MG63 (cell line): ENCODE results near the gene GBGT1. TPM values are rescaled to one million over a fixed set of nuclear protein-coding genes. Genes with fewer than 3 reads are reported as not detected.
A peak's percentile ranks its signal among the peaks of the same experiment; 100 is the strongest.

Source experiments
- DNase-seq: peaks from one replicate; pipeline ENCODE4 v3.0.0-alpha.2; 2020
- H3K27me3 ChIP-seq: fragments of 250-450 bp; sonication (Bioruptor Pico); 2 replicates; pipeline ENCODE4 v1.5.1; 2020; ENCODE audit warnings: mild to moderate bottlenecking, moderate library complexity
- H3K36me3 ChIP-seq: fragments of 250-450 bp; sonication (Bioruptor Pico); 2 replicates; pipeline ENCODE4 v1.5.1; 2020; ENCODE audit warnings: mild to moderate bottlenecking, moderate library complexity
- H3K4me3 ChIP-seq: fragments of 250-450 bp; sonication (Bioruptor Pico); 2 replicates; pipeline ENCODE4 v1.5.1; 2020; ENCODE audit warnings: mild to moderate bottlenecking, moderate library complexity
- H3K9me3 ChIP-seq: fragments of 250-450 bp; sonication (Bioruptor Pico); 2 replicates; pipeline ENCODE4 v1.5.1; 2020; ENCODE audit warnings: mild to moderate bottlenecking, moderate library complexity
- total RNA-seq: library from RNA; depleted of rRNA; stranded (reverse); fragments of >200 nt; shearing (Covaris generic); gene quantifications from 2 replicates; pipeline ENCODE4 v1.2.3, GENCODE V29; 2014; ENCODE audit warnings: low replicate concordance

The GBGT1 gene
- total RNA-seq, 1 experiment from 2014 or later = 7.6 TPM

GRCh38 chr9:133202145-133202513 lies 38.4 kb upstream of the GBGT1 start:
- Histone ChIP-seq H3K36me3 (no peaks in the 10 kb centered on the region), H3K4me3 (no peak overlapping the region), H3K27me3 (no peaks in the 10 kb centered on the region), H3K9me3 (no peaks in the 10 kb centered on the region)
- no peak for DNase-seq

- no peaks in the 10 kb centered on the region for H3K27me3 ChIP-seq
- H3K9me3 ChIP-seq = no peaks in the 10 kb centered on the region
- H3K36me3 ChIP-seq = no peaks in the 10 kb centered on the region
- H3K4me3 ChIP-seq = no peak overlapping the region
- DNase-seq = no peak
Observed at GRCh38 chr9:133201424-133202144, 37.9 kb upstream of the GBGT1 start.

GRCh38 chr9:133200631-133201030 lies 36.9 kb upstream of the GBGT1 start:
- no peak overlapping the region; the same call in 1 of the 2 replicates for H3K4me3 ChIP-seq
- no peaks in the 10 kb centered on the region for H3K36me3 ChIP-seq
- no peak for DNase-seq
- no peaks in the 10 kb centered on the region for H3K27me3 ChIP-seq
- H3K9me3 ChIP-seq = no peaks in the 10 kb centered on the region

DNA sequence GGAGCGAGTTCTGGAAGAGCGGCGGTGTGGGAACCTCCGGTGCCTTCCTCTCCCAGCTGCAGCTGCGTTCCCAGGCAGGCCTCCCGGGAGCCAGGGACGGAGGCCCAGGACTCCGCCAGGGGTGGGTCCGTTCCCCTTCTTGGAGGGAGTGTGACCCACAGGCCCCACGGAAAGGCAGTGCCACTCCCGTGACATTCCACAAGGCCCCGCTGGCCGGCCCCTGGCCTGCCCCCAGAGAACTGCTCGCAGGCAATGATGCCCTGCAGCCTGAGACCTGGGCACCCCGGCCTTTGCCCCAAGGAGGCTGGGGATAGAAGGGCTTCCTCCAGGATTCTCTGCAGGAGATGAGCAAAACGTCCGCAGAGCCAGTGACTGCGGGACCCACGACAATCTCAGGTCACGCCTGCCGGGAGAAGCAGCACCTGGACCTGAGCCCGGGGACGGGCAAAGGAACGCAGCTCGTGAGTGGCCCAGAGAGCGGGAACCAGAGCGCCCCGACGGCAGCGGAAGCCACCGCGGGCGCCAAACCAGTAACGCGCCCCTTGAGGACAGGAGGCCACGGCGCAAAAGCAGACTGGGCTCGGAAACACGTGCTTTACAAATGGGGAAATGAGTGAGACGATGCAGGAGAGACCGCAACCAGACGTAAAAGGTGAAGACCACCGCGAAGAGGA lies 36.1 kb upstream of the GBGT1 start:
- Histone ChIP-seq H3K9me3 (peaks cover 4% of the 10 kb centered on the region), H3K27me3 (no peaks in the 10 kb centered on the region), H3K4me3 (peak overlapping the region; percentile 64), H3K36me3 (no peaks in the 10 kb centered on the region)
- DNase-seq = peak; percentile 84

- no peak for DNase-seq
- H3K36me3 ChIP-seq = no peaks in the 10 kb centered on the region
- peaks cover 4% of the 10 kb centered on the region for H3K9me3 ChIP-seq
- no peak overlapping the region for H3K4me3 ChIP-seq
- no peaks in the 10 kb centered on the region for H3K27me3 ChIP-seq
Observed at GRCh38 chr9:133195029-133195428, 31.3 kb upstream of the GBGT1 start.

GRCh38 chr9:133194597-133194996 lies 30.9 kb upstream of the GBGT1 start:
- peaks cover 4% of the 10 kb centered on the region for H3K9me3 ChIP-seq
- H3K36me3 ChIP-seq = no peaks in the 10 kb centered on the region
- DNase-seq = no peak
- no peak overlapping the region for H3K4me3 ChIP-seq
- no peaks in the 10 kb centered on the region for H3K27me3 ChIP-seq

DNA sequence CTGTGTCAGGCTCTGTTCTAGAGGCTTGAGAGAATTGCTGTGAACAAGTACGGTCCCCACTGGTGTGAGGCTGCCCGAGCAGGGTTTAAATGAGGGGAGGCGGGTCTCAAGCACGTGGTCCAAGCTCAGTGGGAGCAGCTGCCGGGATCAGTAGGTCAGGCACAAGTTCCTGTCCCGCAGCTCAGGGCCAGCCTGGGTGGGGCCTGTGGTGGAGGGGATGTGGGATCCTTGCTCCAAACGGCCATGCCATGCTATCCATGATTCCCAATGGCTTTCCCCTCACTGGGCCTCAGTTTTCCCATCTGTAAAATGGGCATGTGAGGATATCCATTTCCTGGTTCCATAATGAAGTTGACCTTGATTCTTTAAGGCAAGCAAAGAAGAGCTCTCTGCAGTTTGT lies 28.3 kb upstream of the GBGT1 start:
- H3K27me3 ChIP-seq = no peaks in the 10 kb centered on the region
- H3K4me3 ChIP-seq = no peak overlapping the region
- no peak for DNase-seq
- H3K36me3 ChIP-seq = no peaks in the 10 kb centered on the region
- H3K9me3 ChIP-seq = peaks cover 4% of the 10 kb centered on the region

DNA sequence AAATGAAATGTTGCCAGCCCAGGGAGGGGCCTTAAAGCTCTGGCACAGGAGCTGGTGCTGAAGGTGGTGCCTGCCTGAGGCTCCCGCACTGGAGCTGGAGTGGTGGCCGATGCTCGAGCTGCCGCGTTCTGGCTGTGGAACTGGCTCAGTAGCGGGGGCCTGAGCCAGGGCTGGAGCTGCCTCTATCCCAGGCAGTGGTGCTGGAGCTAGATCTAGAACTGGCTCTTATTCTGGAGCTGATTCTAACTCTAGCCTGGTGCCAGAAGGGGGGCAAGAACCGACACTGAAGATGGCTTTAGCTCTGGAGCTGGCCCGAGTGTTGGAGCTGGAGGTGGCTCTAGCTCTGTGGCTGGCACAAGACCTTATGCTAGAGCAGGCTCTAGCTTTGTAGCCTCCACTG lies 26.1 kb upstream of the GBGT1 start:
- Histone ChIP-seq H3K9me3 (no peaks in the 10 kb centered on the region; the same call in 1 of the 2 replicates), H3K4me3 (no peak overlapping the region), H3K27me3 (no peaks in the 10 kb centered on the region), H3K36me3 (no peaks in the 10 kb centered on the region)
- DNase-seq = no peak

DNA sequence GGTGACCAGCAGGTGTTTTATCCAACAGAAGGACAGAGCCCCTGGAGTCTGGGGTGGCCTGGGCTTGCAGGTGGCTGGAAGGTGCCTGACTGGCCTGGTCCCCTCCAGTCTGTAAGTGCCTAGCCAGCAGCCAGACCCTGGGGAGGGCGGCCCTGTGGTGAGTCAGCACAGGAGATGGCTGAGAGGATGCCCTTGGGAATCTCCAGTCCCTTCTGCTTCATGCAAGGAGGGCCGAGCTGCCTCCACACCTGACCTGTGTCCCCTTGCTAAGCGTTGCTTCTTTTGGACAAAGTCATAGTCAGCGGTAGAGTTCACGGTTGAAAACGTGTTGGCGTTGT lies 25.1 kb upstream of the GBGT1 start:
- no peaks in the 10 kb centered on the region for H3K9me3 ChIP-seq
- H3K4me3 ChIP-seq = no peak overlapping the region
- no peak for DNase-seq
- no peaks in the 10 kb centered on the region for H3K36me3 ChIP-seq
- no peaks in the 10 kb centered on the region for H3K27me3 ChIP-seq

DNA sequence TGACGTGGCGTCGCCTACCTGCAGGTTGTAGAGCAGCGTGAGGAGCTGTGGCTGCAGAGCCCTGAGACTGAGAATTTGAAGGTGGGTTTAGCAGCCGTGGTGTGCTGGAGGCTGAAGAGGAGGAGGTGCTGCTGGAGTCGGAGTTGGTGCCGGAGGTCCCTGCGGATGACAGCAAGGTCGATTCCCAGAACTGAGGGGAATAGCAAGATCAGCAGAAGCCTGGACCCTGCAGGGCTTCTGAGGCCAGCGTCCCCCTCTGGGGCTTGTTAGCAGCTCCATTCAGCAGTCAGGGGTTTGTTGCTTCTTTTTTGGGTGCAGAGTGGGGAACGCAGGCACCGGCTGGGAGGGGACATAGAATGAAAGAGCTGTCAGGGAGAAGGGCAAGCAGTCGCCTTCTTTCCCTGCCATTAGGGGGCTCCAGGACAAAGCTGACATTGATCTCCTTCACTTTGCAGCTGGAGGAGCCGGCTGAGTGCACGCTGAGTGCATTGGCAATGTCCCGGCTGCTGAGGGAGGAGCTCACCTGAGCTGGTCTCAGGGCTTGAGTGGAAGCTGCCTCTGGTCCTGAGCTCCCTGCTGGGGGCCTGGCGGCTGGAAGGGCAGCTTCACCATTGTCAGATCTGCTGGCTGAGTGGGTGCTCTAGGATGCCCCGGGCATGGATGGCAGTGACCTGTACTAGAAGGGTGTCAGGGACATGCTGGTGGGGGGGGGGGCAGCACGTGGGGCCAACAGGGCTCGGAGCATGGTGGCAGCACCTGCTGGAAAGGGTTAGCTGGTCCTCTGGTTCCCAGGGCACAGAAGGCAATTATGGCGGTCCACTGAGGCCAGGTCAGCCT lies 24.5 kb upstream of the GBGT1 start:
- Histone ChIP-seq H3K4me3 (no peak overlapping the region), H3K9me3 (no peaks in the 10 kb centered on the region), H3K36me3 (no peaks in the 10 kb centered on the region), H3K27me3 (no peaks in the 10 kb centered on the region)
- no peak for DNase-seq

DNA sequence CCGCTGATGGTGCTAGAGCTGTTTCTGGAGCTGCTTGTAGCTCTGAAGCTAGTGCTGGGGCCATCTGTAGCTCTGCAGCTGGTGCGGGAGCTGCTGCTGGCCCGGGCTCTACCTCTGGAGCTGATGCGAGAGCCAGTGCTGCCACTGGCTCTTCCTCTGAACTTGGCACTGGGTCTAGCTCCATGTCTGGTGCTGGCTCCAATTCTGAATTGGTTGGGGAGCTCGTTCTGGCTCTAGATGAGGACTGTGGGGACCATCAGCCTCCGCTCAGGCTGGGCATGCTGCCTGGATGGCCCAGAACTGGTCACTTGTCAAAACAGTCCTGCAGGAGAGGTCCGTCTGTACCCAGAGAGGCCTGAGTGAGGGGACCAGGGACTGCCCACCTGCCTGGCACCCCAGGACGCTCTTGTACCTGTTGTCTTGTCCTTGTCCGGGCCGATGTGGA lies 23.9 kb upstream of the GBGT1 start:
- Histone ChIP-seq H3K27me3 (no peaks in the 10 kb centered on the region), H3K9me3 (no peaks in the 10 kb centered on the region), H3K36me3 (no peaks in the 10 kb centered on the region), H3K4me3 (no peak overlapping the region)
- no peak for DNase-seq

DNA sequence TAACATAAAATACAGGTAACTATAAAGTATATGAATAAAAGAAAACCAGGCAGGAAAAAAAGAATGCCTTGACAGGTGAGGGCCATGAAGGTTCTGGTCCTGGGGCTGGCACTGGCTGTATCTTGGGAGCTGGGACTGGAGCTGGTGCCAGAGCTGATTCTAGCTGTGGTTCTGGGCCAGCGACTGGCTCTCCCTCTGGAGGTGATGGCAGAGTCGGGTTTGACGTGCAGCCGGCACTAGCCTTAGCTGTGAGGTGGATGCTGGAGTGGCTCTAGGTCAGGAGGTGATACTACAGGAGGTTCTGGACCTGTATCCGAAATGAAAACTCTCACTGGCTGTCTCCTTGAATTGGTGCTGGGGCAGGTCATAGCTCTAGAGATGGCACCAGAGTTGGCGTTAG lies 23.0 kb upstream of the GBGT1 start:
- Histone ChIP-seq H3K4me3 (no peak overlapping the region), H3K27me3 (no peaks in the 10 kb centered on the region)
- DNase-seq = no peak

GRCh38 chr9:133184971-133185370 lies 21.3 kb upstream of the GBGT1 start:
- Histone ChIP-seq H3K9me3 (no peaks in the 10 kb centered on the region), H3K27me3 (no peaks in the 10 kb centered on the region), H3K4me3 (no peak overlapping the region), H3K36me3 (no peaks in the 10 kb centered on the region)
- DNase-seq = peak; percentile 37

More for the DNA sequence above, 23.0 kb upstream of the GBGT1 start:
- Histone ChIP-seq H3K9me3 (no peaks in the 10 kb centered on the region), H3K36me3 (no peaks in the 10 kb centered on the region)

GRCh38 chr9:133182151-133182550 lies 18.4 kb upstream of the GBGT1 start:
- H3K9me3 ChIP-seq = no peaks in the 10 kb centered on the region

DNA sequence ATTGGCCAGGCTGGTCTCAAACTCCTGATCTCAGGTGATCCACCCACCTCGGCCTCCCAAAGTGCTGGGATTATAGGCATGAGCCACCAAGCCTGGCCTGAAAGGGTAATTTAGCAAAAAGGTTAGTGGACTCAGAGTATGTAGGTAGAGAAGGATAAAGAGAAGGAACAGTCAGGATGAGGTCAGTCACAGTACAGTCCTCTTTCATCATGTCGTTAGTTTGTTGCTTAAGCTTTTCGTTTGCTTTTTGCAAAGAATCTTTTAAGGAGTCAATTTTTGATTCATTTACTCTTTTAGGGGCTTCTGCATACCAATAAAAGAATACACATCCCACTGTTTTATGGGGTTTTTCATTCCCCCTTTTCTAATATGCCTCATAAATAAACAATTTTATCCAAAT lies 17.8 kb upstream of the GBGT1 start:
- Histone ChIP-seq H3K27me3 (no peaks in the 10 kb centered on the region), H3K4me3 (no peak overlapping the region), H3K9me3 (no peaks in the 10 kb centered on the region), H3K36me3 (no peaks in the 10 kb centered on the region)
- no peak for DNase-seq

More at GRCh38 chr9:133182151-133182550, 18.4 kb upstream of the GBGT1 start:
- H3K36me3 ChIP-seq = no peaks in the 10 kb centered on the region
- DNase-seq = no peak
- H3K27me3 ChIP-seq = no peaks in the 10 kb centered on the region
- H3K4me3 ChIP-seq = no peak overlapping the region

- H3K36me3 ChIP-seq = no peaks in the 10 kb centered on the region
Observed at GRCh38 chr9:133180953-133181352, 17.2 kb upstream of the GBGT1 start.

DNA sequence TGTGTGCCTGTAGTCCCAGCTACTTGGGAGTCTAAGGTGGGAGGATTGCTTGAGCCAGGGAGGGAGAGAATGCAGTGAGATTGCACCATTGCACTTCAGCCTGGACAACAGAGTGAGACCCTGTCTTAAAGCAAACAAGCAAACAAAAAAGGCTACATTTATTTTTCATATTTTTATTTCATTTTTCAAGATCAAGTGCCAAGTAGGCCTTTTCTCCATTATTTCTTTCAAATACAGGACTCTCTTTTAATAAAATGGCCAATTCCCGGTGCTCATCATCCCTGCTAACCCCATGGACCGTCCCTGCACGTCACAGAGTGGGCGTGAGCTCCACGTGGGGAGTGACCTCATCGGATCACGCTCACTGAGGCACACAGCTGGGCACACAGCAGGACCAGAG lies 9.3 kb upstream of the GBGT1 start:
- Histone ChIP-seq H3K4me3 (no peak overlapping the region), H3K9me3 (no peaks in the 10 kb centered on the region), H3K27me3 (no peaks in the 10 kb centered on the region), H3K36me3 (no peaks in the 10 kb centered on the region)
- DNase-seq = no peak

More at GRCh38 chr9:133180953-133181352, 17.2 kb upstream of the GBGT1 start:
- DNase-seq = no peak
- Histone ChIP-seq H3K27me3 (no peaks in the 10 kb centered on the region), H3K4me3 (no peak overlapping the region), H3K9me3 (no peaks in the 10 kb centered on the region)
